A549 (cell line): ENCODE results near the gene MEIOSIN. TPM values are rescaled to one million over a fixed set of nuclear protein-coding genes. Genes with fewer than 3 reads are reported as not detected.

Experiments
- CBX2 ChIP-seq: fragments of 200-600 bp; sonication (generic); IDR thresholded peaks from 2 replicates; pipeline ENCODE4 v1.6.1; 2016; ENCODE audit warnings: low read depth, mild to moderate bottlenecking, borderline replicate concordance
- CEBPB ChIP-seq, 2 experiments: fragments of >200 bp in 1 of 2; sonication (Bioruptor Twin) in 1 of 2; formaldehyde crosslinking in 1 of 2; IDR thresholded peaks; 2 replicates each; pipeline ENCODE4 v1.6.1; 2012 to 2016
- EHF ChIP-seq: fragments of 250-450 bp; sonication (Bioruptor Pico); IDR thresholded peaks from 2 replicates; pipeline ENCODE4 v1.5.0; 2020; ENCODE audit warnings: mild to moderate bottlenecking
- EHMT2 ChIP-seq: fragments of 200-600 bp; sonication (generic); IDR thresholded peaks from 2 replicates; pipeline ENCODE4 v1.6.1; 2016; ENCODE audit warnings: antibody characterized with exemption, low read depth, mild to moderate bottlenecking, moderate library complexity
- EP300 ChIP-seq, 2 experiments: fragments of >200 bp; sonication (Bioruptor Twin); formaldehyde crosslinking; IDR thresholded peaks; 2 replicates in 1 of 2; 3 replicates in 1 of 2; pipeline ENCODE4 v1.6.1; 2016 to 2017
- ESRRA ChIP-seq: fragments of 150-350 bp; IDR thresholded peaks from 2 replicates; pipeline ENCODE4 v1.6.1; 2014; ENCODE audit warnings: mild to moderate bottlenecking, low read length, borderline replicate concordance
- GATA3 ChIP-seq: IDR thresholded peaks from 2 replicates; pipeline ENCODE4 v1.6.1; 2012; ENCODE audit warnings: borderline replicate concordance
- HDAC2 ChIP-seq: fragments of 200-600 bp; sonication (generic); IDR thresholded peaks from 2 replicates; pipeline ENCODE4 v1.6.1; 2016
- HOXA7 ChIP-seq: fragments of 250-450 bp; sonication (Bioruptor Pico); IDR thresholded peaks from 2 replicates; pipeline ENCODE4 v1.5.0; 2020; ENCODE audit warnings: mild to moderate bottlenecking, moderate library complexity
- HOXB5 ChIP-seq: fragments of 250-450 bp; sonication (Bioruptor Pico); IDR thresholded peaks from 2 replicates; pipeline ENCODE4 v1.5.0; 2020; ENCODE audit warnings: mild to moderate bottlenecking, moderate library complexity
- JUN ChIP-seq, 2 experiments: fragments of >200 bp; sonication (Bioruptor Twin); formaldehyde crosslinking; IDR thresholded peaks; 2 replicates in 1 of 2; 3 replicates in 1 of 2; pipeline ENCODE4 v1.6.1; 2016 to 2017
- JUNB ChIP-seq: fragments of >200 bp; sonication (Bioruptor Twin); formaldehyde crosslinking; IDR thresholded peaks from 2 replicates; pipeline ENCODE4 v1.6.1; 2016
- KDM1A ChIP-seq: fragments of 200-600 bp; sonication (generic); IDR thresholded peaks from 2 replicates; pipeline ENCODE4 v1.6.1; 2016; ENCODE audit warnings: low read depth, mild to moderate bottlenecking
- KDM5A ChIP-seq: fragments of 200-600 bp; sonication (generic); IDR thresholded peaks from 2 replicates; pipeline ENCODE4 v1.6.1; 2016; ENCODE audit warnings: antibody characterized with exemption, mild to moderate bottlenecking
- MAFK ChIP-seq: fragments of 450-650 bp; IDR thresholded peaks from 2 replicates; pipeline ENCODE4 v1.6.1; 2014; ENCODE audit not compliant: partially characterized antibody
- MAZ ChIP-seq: fragments of 150-350 bp; IDR thresholded peaks from 2 replicates; pipeline ENCODE4 v1.6.1; 2014; ENCODE audit warnings: antibody characterized with exemption, low read depth, low read length, borderline replicate concordance
- MYC ChIP-seq: IDR thresholded peaks from 2 replicates; pipeline ENCODE4 v1.6.1; 2012; ENCODE audit warnings: mild to moderate bottlenecking, inconsistent platforms, low read length, improper control_type of control experiment, borderline replicate concordance
- NFE2L2 ChIP-seq: fragments of 150-350 bp; conservative IDR thresholded peaks from 2 replicates; pipeline ENCODE4 v1.6.1; 2014; ENCODE audit warnings: low read length
- NPAS2 ChIP-seq: fragments of 250-450 bp; sonication (Bioruptor Pico); IDR thresholded peaks from 2 replicates; pipeline ENCODE4 v1.8.0; 2022; ENCODE audit warnings: mild to moderate bottlenecking, moderate library complexity, borderline replicate concordance
- POLR2A ChIP-seq: IDR thresholded peaks from 2 replicates; pipeline ENCODE4 v1.6.1; 2012; ENCODE audit warnings: mild to moderate bottlenecking, low read length
- POLR2AphosphoS2 ChIP-seq: conservative IDR thresholded peaks from 2 replicates; pipeline ENCODE4 v1.6.1; 2012; ENCODE audit warnings: low read length, improper control_type of control experiment, inconsistent platforms
- RCOR1 ChIP-seq: fragments of 150-350 bp; IDR thresholded peaks from 2 replicates; pipeline ENCODE4 v1.6.1; 2014; ENCODE audit warnings: antibody characterized with exemption, low read length, low read depth
- SMC3 ChIP-seq: fragments of >200 bp; sonication (Bioruptor Twin); formaldehyde crosslinking; IDR thresholded peaks from 3 replicates; pipeline ENCODE4 v1.6.1; 2018; ENCODE audit warnings: inconsistent platforms
- SREBF2 ChIP-seq: fragments of 450-650 bp; IDR thresholded peaks from 2 replicates; pipeline ENCODE4 v1.6.1; 2014; ENCODE audit warnings: mild to moderate bottlenecking, moderate library complexity
- ZFP36 ChIP-seq: fragments of 450-650 bp; IDR thresholded peaks from 2 replicates; pipeline ENCODE4 v1.6.1; 2014; ENCODE audit warnings: borderline replicate concordance; ENCODE audit not compliant: partially characterized antibody
- polyA plus RNA-seq, 4 experiments: library from polyadenylated mRNA; depleted of rRNA in 3 of 4; stranded (reverse); fragments of >200 nt; fragmentation: RNase III in 1 of 4; extraction: RNeasy Plus Mini Kit Qiagen cat#74134 plus additional on column Dnase treatment in 1 of 4; gene quantifications; 2 replicates in 3 of 4; 3 replicates in 1 of 4; pipeline ENCODE4 v1.2.3, GENCODE V29; 2011 to 2017
- TF ChIP-seq, protein P1 (sequence below): fragments of 200-600 bp; sonication (generic); IDR thresholded peaks from 2 replicates; pipeline ENCODE4 v1.6.1; 2016; ENCODE audit warnings: antibody characterized with exemption, mild to moderate bottlenecking, moderate library complexity
- TF ChIP-seq, protein P2 (sequence below): fragments of >200 bp; sonication (Bioruptor Twin); formaldehyde crosslinking; IDR thresholded peaks from 2 replicates; pipeline ENCODE4 v1.6.1; 2016
- TF ChIP-seq, protein P3 (sequence below): IDR thresholded peaks from 2 replicates; pipeline ENCODE4 v1.6.1; 2012; ENCODE audit warnings: low read depth, borderline replicate concordance
- TF ChIP-seq, protein P4 (sequence below): fragments of >200 bp; sonication (Bioruptor Twin); formaldehyde crosslinking; IDR thresholded peaks from 3 replicates; pipeline ENCODE4 v1.5.1; 2016
- TF ChIP-seq, protein P5 (sequence below): fragments of >200 bp; sonication (Bioruptor Twin); formaldehyde crosslinking; IDR thresholded peaks from 3 replicates; pipeline ENCODE4 v1.6.1; 2016
- TF ChIP-seq, protein P6 (sequence below): fragments of 250-450 bp; sonication (Bioruptor Pico); IDR thresholded peaks from 2 replicates; pipeline ENCODE4 v1.5.0; 2020; ENCODE audit warnings: low read depth, mild to moderate bottlenecking, moderate library complexity
- TF ChIP-seq, protein P7 (sequence below): fragments of 250-450 bp; sonication (Bioruptor Pico); IDR thresholded peaks from 2 replicates; pipeline ENCODE4 v1.5.0; 2021; ENCODE audit warnings: mild to moderate bottlenecking, moderate library complexity, borderline replicate concordance

MEIOSIN gene
- polyA plus RNA-seq, 2 of the 4 experiments (the other 2 are of a cell fraction) = not detected

DNA sequence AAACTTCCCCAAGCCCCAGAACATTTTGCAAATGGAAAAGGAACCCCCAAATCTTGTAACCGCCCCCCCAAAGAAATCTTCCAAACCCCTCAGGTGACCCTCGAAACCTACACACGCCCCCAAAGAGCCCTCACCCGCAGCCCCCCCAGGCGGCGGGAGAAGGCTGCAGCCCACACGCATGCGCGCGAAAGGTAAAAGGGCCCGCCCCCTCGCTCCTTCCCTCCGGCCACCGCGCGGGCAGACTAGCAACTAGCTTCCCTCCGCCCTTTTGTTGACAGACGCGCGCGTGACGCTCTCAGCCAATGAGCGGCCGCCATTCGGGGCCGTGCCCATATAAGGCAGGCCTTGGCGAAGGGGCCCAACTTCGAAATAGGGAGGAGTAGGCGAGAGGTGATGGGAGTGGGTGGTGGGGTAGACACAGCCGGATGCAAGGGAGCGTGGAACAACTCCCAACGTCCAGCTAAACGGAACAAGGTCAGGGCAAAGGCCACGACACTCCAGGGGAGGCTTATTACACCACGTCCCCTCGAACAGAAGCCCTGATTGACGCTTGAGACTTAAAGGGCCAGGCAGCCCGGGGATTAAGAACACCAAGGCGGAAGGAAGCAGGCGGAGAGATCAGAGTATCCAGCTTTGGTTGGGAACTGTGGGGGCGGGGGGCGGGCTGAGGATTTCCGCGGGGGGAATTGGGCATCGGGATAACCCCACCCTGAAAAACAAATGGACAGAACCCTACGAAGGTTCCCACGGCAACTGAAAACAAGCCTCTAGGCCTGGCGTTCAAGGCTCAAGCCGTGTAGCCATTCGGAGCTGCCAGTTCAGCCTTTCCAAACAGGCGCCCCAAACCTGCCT, 15.9 kb upstream of the MEIOSIN start (continued):
- no peak for TF ChIP-seq RCOR1
- TF ChIP-seq KDM1A = no peak
- TF ChIP-seq, protein P1, sequence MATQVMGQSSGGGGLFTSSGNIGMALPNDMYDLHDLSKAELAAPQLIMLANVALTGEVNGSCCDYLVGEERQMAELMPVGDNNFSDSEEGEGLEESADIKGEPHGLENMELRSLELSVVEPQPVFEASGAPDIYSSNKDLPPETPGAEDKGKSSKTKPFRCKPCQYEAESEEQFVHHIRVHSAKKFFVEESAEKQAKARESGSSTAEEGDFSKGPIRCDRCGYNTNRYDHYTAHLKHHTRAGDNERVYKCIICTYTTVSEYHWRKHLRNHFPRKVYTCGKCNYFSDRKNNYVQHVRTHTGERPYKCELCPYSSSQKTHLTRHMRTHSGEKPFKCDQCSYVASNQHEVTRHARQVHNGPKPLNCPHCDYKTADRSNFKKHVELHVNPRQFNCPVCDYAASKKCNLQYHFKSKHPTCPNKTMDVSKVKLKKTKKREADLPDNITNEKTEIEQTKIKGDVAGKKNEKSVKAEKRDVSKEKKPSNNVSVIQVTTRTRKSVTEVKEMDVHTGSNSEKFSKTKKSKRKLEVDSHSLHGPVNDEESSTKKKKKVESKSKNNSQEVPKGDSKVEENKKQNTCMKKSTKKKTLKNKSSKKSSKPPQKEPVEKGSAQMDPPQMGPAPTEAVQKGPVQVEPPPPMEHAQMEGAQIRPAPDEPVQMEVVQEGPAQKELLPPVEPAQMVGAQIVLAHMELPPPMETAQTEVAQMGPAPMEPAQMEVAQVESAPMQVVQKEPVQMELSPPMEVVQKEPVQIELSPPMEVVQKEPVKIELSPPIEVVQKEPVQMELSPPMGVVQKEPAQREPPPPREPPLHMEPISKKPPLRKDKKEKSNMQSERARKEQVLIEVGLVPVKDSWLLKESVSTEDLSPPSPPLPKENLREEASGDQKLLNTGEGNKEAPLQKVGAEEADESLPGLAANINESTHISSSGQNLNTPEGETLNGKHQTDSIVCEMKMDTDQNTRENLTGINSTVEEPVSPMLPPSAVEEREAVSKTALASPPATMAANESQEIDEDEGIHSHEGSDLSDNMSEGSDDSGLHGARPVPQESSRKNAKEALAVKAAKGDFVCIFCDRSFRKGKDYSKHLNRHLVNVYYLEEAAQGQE = no peak
- no peak for TF ChIP-seq CBX2
- peak; percentile 83 to 92 for TF ChIP-seq JUN (IDR thresholded peaks at IDR 0.05)
- TF ChIP-seq, protein P2, sequence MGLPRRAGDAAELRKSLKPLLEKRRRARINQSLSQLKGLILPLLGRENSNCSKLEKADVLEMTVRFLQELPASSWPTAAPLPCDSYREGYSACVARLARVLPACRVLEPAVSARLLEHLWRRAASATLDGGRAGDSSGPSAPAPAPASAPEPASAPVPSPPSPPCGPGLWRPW = no peak
- TF ChIP-seq JUNB = no peak
- no peak for TF ChIP-seq HOXA7 (CRISPR knock-in tag)
- no peak for TF ChIP-seq SREBF2
- no peak for TF ChIP-seq HOXB5 (CRISPR knock-in tag)
- no peak for TF ChIP-seq NPAS2
- no peak for TF ChIP-seq EHMT2
- TF ChIP-seq ESRRA = peak; percentile 70; the same call in 1 of the 2 replicates
- TF ChIP-seq EHF (CRISPR knock-in tag) = 0 out of 2 replicates have a peak, but pooled peaks have one; percentile 33
- no peak for TF ChIP-seq POLR2AphosphoS2
- TF ChIP-seq, protein P3, sequence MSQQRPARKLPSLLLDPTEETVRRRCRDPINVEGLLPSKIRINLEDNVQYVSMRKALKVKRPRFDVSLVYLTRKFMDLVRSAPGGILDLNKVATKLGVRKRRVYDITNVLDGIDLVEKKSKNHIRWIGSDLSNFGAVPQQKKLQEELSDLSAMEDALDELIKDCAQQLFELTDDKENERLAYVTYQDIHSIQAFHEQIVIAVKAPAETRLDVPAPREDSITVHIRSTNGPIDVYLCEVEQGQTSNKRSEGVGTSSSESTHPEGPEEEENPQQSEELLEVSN = peak; percentile 72
- no peak for TF ChIP-seq HDAC2
- TF ChIP-seq CEBPB (IDR thresholded peaks at IDR 0.05) = peak in 1 of 2 experiments; percentile 69; a peak in 1 of 4 replicates
- TF ChIP-seq, protein P4, sequence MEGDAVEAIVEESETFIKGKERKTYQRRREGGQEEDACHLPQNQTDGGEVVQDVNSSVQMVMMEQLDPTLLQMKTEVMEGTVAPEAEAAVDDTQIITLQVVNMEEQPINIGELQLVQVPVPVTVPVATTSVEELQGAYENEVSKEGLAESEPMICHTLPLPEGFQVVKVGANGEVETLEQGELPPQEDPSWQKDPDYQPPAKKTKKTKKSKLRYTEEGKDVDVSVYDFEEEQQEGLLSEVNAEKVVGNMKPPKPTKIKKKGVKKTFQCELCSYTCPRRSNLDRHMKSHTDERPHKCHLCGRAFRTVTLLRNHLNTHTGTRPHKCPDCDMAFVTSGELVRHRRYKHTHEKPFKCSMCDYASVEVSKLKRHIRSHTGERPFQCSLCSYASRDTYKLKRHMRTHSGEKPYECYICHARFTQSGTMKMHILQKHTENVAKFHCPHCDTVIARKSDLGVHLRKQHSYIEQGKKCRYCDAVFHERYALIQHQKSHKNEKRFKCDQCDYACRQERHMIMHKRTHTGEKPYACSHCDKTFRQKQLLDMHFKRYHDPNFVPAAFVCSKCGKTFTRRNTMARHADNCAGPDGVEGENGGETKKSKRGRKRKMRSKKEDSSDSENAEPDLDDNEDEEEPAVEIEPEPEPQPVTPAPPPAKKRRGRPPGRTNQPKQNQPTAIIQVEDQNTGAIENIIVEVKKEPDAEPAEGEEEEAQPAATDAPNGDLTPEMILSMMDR = no peak; the same call in 2 of the 3 replicates
- TF ChIP-seq EP300 (IDR thresholded peaks at IDR 0.05) = peak in 1 of 2 experiments; percentile 42; a peak in 1 of 5 replicates
- no peak for TF ChIP-seq MAFK
- 0 out of 3 replicates have a peak, but pooled peaks have one; percentile 15 for TF ChIP-seq SMC3
- TF ChIP-seq MAZ = peak; percentile 37; the same call in 1 of the 2 replicates
- TF ChIP-seq, protein P5, sequence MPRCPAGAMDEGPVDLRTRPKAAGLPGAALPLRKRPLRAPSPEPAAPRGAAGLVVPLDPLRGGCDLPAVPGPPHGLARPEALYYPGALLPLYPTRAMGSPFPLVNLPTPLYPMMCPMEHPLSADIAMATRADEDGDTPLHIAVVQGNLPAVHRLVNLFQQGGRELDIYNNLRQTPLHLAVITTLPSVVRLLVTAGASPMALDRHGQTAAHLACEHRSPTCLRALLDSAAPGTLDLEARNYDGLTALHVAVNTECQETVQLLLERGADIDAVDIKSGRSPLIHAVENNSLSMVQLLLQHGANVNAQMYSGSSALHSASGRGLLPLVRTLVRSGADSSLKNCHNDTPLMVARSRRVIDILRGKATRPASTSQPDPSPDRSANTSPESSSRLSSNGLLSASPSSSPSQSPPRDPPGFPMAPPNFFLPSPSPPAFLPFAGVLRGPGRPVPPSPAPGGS = peak; percentile 75; the same call in 2 of the 3 replicates
- TF ChIP-seq KDM5A = no peak
- peak; percentile 100 for TF ChIP-seq ZFP36
- TF ChIP-seq POLR2A = peak; percentile 41
- TF ChIP-seq GATA3 = peak; percentile 61; the same call in 1 of the 2 replicates
- no peak for TF ChIP-seq NFE2L2
- TF ChIP-seq, protein P6, sequence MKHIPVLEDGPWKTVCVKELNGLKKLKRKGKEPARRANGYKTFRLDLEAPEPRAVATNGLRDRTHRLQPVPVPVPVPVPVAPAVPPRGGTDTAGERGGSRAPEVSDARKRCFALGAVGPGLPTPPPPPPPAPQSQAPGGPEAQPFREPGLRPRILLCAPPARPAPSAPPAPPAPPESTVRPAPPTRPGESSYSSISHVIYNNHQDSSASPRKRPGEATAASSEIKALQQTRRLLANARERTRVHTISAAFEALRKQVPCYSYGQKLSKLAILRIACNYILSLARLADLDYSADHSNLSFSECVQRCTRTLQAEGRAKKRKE = no peak
- TF ChIP-seq, protein P7, sequence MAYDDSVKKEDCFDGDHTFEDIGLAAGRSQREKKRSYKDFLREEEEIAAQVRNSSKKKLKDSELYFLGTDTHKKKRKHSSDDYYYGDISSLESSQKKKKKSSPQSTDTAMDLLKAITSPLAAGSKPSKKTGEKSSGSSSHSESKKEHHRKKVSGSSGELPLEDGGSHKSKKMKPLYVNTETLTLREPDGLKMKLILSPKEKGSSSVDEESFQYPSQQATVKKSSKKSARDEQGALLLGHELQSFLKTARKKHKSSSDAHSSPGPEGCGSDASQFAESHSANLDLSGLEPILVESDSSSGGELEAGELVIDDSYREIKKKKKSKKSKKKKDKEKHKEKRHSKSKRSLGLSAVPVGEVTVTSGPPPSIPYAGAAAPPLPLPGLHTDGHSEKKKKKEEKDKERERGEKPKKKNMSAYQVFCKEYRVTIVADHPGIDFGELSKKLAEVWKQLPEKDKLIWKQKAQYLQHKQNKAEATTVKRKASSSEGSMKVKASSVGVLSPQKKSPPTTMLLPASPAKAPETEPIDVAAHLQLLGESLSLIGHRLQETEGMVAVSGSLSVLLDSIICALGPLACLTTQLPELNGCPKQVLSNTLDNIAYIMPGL (CRISPR knock-in tag) = no peak
- TF ChIP-seq MYC = peak; percentile 83; the same call in 1 of the 2 replicates
